Measurements from ENCODE around the gene BHLHE40.

Gene BHLHE40

DNA sequence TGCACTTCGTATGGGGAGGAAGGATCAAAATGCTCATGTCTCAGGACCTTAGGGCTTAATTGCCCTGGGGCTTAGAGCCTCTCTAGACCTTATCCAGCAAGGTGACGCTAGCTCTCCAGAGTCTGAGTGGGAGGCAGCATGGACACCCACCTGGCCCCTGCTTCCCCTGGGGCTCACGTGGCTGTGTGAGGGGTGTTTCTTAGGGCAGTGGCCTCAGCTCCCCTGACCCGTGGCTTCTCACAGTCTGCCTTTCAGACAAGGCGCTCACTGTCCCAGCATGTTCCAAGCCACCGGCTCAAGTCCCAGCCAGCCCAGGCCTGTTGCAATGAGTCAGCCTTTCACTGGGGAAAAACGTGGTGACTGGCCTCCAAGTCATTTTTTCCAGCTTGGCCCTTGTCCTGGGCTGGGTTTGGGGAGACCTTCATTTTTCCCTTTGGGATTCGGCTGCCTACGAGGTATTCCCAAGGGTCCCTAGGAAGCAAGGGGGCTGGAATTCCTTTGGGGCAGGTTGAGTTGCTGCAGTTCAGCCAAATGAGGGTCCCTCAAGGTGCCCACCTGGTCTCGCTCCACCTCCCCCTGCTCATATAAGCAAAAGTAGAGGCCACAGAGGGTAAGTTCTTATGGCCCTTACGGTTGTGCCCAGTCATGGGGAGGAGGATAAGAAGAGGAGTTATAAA lies 15.7 kb downstream of the BHLHE40 start:
- TF ChIP-seq, protein P1, sequence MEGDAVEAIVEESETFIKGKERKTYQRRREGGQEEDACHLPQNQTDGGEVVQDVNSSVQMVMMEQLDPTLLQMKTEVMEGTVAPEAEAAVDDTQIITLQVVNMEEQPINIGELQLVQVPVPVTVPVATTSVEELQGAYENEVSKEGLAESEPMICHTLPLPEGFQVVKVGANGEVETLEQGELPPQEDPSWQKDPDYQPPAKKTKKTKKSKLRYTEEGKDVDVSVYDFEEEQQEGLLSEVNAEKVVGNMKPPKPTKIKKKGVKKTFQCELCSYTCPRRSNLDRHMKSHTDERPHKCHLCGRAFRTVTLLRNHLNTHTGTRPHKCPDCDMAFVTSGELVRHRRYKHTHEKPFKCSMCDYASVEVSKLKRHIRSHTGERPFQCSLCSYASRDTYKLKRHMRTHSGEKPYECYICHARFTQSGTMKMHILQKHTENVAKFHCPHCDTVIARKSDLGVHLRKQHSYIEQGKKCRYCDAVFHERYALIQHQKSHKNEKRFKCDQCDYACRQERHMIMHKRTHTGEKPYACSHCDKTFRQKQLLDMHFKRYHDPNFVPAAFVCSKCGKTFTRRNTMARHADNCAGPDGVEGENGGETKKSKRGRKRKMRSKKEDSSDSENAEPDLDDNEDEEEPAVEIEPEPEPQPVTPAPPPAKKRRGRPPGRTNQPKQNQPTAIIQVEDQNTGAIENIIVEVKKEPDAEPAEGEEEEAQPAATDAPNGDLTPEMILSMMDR (IDR thresholded peaks at IDR 0.05; ENCODE audit: low read depth, low read length), result no peak
- no peak for TF ChIP-seq POLR2A (IDR thresholded peaks at IDR 0.05; ENCODE audit: extremely low read depth, insufficient read length)
- no peak for TF ChIP-seq MYC (IDR thresholded peaks at IDR 0.05; ENCODE audit: low read depth, low read length)
- TF ChIP-seq, protein P2, sequence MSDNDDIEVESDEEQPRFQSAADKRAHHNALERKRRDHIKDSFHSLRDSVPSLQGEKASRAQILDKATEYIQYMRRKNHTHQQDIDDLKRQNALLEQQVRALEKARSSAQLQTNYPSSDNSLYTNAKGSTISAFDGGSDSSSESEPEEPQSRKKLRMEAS (IDR thresholded peaks at IDR 0.05; ENCODE audit: low read depth, low read length), result no peak
- H3K4me3 ChIP-seq (ENCODE audit: low read depth, low read length), result no peak overlapping the region
- no peak for DNase-seq (ENCODE audit: low read depth)

GRCh38 chr3:4995500-4996053 lies 16.3 kb downstream of the BHLHE40 start:
- DNase-seq (ENCODE audit: low read depth), result no peak
- H3K4me3 ChIP-seq (ENCODE audit: low read depth, low read length), result no peak overlapping the region
- TF ChIP-seq, protein P2 (IDR thresholded peaks at IDR 0.05; ENCODE audit: low read depth, low read length), result no peak
- TF ChIP-seq, protein P1 (IDR thresholded peaks at IDR 0.05; ENCODE audit: low read depth, low read length), result no peak
- no peak for TF ChIP-seq POLR2A (IDR thresholded peaks at IDR 0.05; ENCODE audit: extremely low read depth, insufficient read length)

- TF ChIP-seq, protein P2 (IDR thresholded peaks at IDR 0.05; ENCODE audit: low read depth, low read length), result no peak
- TF ChIP-seq MYC (IDR thresholded peaks at IDR 0.05; ENCODE audit: low read depth, low read length), result no peak
- TF ChIP-seq POLR2A (IDR thresholded peaks at IDR 0.05; ENCODE audit: extremely low read depth, insufficient read length), result no peak
- TF ChIP-seq, protein P1 (IDR thresholded peaks at IDR 0.05; ENCODE audit: low read depth, low read length), result no peak
- DNase-seq (ENCODE audit: low read depth), result no peak
- H3K4me3 ChIP-seq (ENCODE audit: low read depth, low read length), result no peak overlapping the region
Measured at GRCh38 chr3:4996223-4996765, 17.1 kb downstream of the BHLHE40 start.

GRCh38 chr3:4996771-4997291 lies 17.6 kb downstream of the BHLHE40 start:
- TF ChIP-seq MYC (IDR thresholded peaks at IDR 0.05; ENCODE audit: low read depth, low read length) (no peak), POLR2A (IDR thresholded peaks at IDR 0.05; ENCODE audit: extremely low read depth, insufficient read length) (no peak)
- TF ChIP-seq, protein P2 (IDR thresholded peaks at IDR 0.05; ENCODE audit: low read depth, low read length), result no peak
- TF ChIP-seq, protein P1 (IDR thresholded peaks at IDR 0.05; ENCODE audit: low read depth, low read length), result no peak
- no peak for DNase-seq (ENCODE audit: low read depth)
- no peak overlapping the region for H3K4me3 ChIP-seq (ENCODE audit: low read depth, low read length)

GRCh38 chr3:4997946-4998345 lies 18.7 kb downstream of the BHLHE40 start:
- H3K4me3 ChIP-seq (ENCODE audit: low read depth, low read length), result no peak overlapping the region
- TF ChIP-seq, protein P2 (IDR thresholded peaks at IDR 0.05; ENCODE audit: low read depth, low read length), result no peak
- TF ChIP-seq POLR2A (IDR thresholded peaks at IDR 0.05; ENCODE audit: extremely low read depth, insufficient read length), result no peak
- TF ChIP-seq, protein P1 (IDR thresholded peaks at IDR 0.05; ENCODE audit: low read depth, low read length), result no peak
- DNase-seq (ENCODE audit: low read depth), result no peak
